Measurements from ENCODE around the gene SLC25A42.

The SLC25A42 gene

DNA sequence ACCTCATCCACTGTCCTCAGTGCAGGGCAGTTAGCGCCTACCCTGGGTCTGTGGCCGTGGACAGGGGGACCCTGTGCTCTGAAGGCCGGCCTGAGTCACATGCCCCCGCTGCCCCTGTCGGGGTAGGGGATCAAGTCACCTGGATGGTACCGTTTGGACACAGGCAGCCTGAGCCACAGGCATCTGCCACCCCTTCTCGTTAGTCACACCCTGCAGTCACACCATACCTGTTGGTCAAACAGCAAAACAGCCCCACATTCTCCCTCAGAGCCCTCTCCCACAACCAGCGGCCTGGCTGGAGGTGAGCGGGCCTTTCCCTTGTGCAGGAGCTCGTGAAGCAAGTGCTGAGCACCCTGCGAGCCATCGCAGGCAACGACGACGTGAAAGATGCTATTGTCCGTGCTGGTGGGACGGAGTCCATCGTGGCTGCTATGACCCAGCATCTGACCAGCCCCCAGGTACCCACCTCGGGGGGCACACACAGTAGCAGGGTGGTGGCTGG is 8.8 kb upstream of the SLC25A42 start:
- H3K4me1 ChIP-seq: no peaks in the 10 kb centered on the region
- no peak overlapping the region for H3K4me3 ChIP-seq
- in situ Hi-C loops (cut with MboI; ENCODE audit: low sequenced_read_pairs): loop anchor here (5.0 kb wide), 1 partner anchor 87 kb away; no protein-coding TSS in a partner anchor
- H3K27me3 ChIP-seq (ENCODE audit: low read depth): no peaks in the 10 kb centered on the region
- no peaks in the 10 kb centered on the region for H3K9me3 ChIP-seq
- H3K36me3 ChIP-seq (replicated peaks): peaks cover 76% of the 10 kb centered on the region
- no peak for DNase-seq (ENCODE audit: low spot score in 2 of 2)

DNA sequence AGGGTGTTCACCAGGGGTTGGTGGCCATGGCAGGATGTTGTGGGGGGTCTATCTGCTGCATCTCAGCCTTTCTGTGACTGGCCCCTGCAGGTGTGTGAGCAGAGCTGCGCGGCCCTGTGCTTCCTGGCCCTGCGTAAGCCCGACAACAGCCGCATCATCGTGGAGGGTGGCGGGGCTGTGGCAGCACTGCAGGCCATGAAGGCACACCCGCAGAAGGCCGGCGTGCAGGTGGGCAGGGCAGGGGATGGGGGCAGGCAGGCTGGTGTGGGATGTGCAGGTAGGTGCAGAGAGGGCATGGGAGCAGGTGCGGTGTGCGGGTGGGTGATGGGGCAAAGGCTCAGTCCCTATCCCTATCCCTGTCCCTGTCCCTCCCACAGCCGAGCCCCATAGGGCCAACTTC is 8.1 kb upstream of the SLC25A42 start:
- Histone ChIP-seq H3K4me1 (no peaks in the 10 kb centered on the region), H3K9me3 (no peaks in the 10 kb centered on the region), H3K27me3 (ENCODE audit: low read depth) (no peaks in the 10 kb centered on the region), H3K4me3 (no peak overlapping the region), H3K36me3 (replicated peaks) (peaks cover 69% of the 10 kb centered on the region)
- no peak for DNase-seq (ENCODE audit: low spot score in 2 of 2)
- in situ Hi-C loops (cut with MboI; ENCODE audit: low sequenced_read_pairs): loop anchor here (5.0 kb wide), 1 partner anchor 87 kb away; no protein-coding TSS in a partner anchor

DNA sequence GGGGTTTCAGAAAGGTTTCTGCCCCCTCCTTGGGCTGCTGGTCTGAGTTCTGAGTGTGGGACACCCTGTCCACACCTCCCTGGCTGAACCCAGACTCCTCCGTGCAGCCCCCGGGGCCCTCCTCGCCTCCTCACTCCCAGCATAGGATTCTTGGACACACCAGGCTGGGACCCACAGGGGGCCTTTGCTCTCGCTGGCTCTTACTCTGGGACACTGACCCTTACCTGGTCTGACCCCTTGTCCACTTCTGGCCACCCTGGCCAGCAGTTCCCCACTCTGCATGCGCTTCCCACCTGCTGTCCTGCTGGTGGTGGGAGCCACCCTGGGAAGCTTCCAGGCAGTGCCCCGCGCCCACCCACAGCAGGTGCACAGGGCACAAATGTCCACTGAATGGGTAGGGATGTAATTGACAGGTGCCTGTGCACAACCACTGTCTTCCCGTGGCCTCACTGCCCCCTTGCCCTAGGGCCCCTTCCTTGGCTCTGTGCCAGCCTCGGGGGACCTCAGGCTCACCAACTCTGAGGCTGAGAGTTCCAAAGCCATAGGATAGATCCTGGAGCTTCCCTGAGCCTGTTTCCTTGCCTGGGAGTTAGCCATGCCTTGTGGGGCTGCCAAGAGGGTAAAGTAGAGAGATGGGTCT is 7.0 kb upstream of the SLC25A42 start:
- DNase-seq (ENCODE audit: low spot score in 2 of 2): no peak
- H3K36me3 ChIP-seq (replicated peaks): peaks cover 60% of the 10 kb centered on the region
- no peaks in the 10 kb centered on the region for H3K9me3 ChIP-seq
- no peak overlapping the region for H3K4me3 ChIP-seq
- in situ Hi-C loops (cut with MboI; ENCODE audit: low sequenced_read_pairs): loop anchor here (5.0 kb wide), 1 partner anchor 86 kb away; no protein-coding TSS in a partner anchor
- no peaks in the 10 kb centered on the region for H3K27me3 ChIP-seq (ENCODE audit: low read depth)
- no peaks in the 10 kb centered on the region for H3K4me1 ChIP-seq

DNA sequence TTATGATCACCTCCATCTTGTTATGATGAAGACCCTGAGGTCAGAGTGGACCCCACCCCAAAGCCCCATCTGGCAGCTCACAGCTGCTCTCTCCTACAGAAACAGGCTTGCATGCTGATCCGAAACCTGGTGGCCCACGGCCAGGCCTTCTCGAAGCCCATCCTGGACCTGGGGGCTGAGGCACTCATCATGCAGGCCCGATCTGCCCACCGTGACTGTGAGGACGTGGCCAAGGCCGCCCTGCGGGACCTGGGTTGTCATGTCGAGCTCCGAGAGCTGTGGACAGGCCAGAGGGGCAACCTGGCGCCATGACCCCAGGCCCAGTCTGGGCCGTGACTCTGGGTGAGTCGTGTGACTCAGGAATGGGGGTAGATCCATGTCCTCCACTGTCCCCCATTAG is 6.5 kb upstream of the SLC25A42 start:
- no peaks in the 10 kb centered on the region for H3K4me1 ChIP-seq
- in situ Hi-C loops (cut with MboI; ENCODE audit: low sequenced_read_pairs): loop anchor here (5.0 kb wide), 1 partner anchor 85 kb away; no protein-coding TSS in a partner anchor

DNA sequence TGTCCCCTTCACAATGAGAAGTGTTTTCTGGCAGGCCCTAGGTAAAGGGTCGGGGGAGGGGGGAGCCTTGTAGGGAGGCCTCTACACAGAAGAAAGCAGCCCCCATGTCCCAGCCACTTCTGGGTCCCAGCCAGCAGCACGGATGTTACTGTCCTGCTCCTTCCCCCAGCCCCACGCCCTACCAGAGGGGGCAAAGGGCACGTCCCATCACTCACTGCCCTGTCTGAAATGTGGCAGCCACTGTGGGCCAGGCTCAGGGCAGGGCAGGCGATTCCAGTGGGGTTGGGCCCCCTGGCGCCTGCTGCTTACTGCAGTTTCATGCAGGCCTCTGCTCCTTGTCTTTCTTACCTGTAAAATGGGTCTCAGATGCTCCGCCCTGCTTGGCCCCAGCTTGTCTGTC is 6.1 kb upstream of the SLC25A42 start:
- no peak for DNase-seq (ENCODE audit: low spot score in 2 of 2)
- no peaks in the 10 kb centered on the region for H3K9me3 ChIP-seq
- H3K4me1 ChIP-seq: peaks cover 2% of the 10 kb centered on the region
- H3K36me3 ChIP-seq (replicated peaks): peaks cover 55% of the 10 kb centered on the region
- in situ Hi-C loops (cut with MboI; ENCODE audit: low sequenced_read_pairs): loop anchor here (5.0 kb wide), 1 partner anchor 85 kb away; no protein-coding TSS in a partner anchor
- H3K27me3 ChIP-seq (ENCODE audit: low read depth): no peaks in the 10 kb centered on the region
- no peak overlapping the region for H3K4me3 ChIP-seq

More for the DNA sequence above, 6.5 kb upstream of the SLC25A42 start:
- Histone ChIP-seq H3K9me3 (no peaks in the 10 kb centered on the region), H3K4me3 (no peak overlapping the region), H3K27me3 (ENCODE audit: low read depth) (no peaks in the 10 kb centered on the region), H3K36me3 (replicated peaks) (peaks cover 55% of the 10 kb centered on the region)
- no peak for DNase-seq (ENCODE audit: low spot score in 2 of 2)

DNA sequence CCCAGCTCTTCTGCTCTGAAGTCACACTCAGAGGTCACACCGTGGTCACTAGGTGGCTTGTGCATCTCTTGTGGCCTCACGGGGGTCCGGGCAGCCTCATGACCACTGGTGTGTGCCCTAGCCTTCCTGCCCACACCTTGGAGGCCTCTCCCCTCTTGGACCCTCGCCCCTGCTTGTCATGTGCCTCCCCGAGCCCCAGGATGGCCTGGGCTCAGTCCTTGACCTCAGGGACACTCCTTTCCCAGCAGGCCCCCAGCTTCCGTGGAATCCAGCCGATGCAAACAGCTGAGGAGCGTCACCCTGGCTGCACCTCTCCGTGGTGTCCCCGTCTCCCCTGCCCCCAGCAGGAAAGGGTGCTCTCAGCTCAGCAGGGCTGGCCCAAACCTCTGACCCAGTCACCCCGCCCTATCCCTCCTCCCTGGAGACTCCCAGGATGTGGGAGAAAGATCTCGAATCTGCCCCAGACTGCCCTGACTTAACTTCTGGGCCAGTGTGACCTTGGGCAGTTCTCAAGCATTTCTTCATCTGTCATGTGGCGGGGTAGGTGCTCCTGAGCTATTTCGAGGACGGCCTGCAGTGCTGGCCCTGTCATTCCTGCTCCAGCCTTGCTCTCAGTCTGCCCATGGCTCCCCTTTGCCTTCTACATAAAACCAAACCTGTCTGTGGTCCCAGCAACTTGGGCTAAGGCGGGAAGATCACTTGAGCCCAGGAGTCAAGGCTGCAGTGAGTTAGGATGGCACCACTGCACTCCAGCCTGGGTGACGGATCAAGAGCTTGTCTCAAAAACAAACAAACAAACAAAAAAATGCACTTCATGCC is 4.6 kb upstream of the SLC25A42 start:
- Histone ChIP-seq H3K4me3 (no peak overlapping the region), H3K36me3 (replicated peaks) (peaks cover 42% of the 10 kb centered on the region), H3K27me3 (ENCODE audit: low read depth) (no peaks in the 10 kb centered on the region), H3K9me3 (no peaks in the 10 kb centered on the region), H3K4me1 (peaks cover 7% of the 10 kb centered on the region)
- DNase-seq (ENCODE audit: low spot score in 2 of 2): no peak
- in situ Hi-C loops (cut with MboI; ENCODE audit: low sequenced_read_pairs): loop anchor here (5.0 kb wide), 1 partner anchor 83 kb away; no protein-coding TSS in a partner anchor

DNA sequence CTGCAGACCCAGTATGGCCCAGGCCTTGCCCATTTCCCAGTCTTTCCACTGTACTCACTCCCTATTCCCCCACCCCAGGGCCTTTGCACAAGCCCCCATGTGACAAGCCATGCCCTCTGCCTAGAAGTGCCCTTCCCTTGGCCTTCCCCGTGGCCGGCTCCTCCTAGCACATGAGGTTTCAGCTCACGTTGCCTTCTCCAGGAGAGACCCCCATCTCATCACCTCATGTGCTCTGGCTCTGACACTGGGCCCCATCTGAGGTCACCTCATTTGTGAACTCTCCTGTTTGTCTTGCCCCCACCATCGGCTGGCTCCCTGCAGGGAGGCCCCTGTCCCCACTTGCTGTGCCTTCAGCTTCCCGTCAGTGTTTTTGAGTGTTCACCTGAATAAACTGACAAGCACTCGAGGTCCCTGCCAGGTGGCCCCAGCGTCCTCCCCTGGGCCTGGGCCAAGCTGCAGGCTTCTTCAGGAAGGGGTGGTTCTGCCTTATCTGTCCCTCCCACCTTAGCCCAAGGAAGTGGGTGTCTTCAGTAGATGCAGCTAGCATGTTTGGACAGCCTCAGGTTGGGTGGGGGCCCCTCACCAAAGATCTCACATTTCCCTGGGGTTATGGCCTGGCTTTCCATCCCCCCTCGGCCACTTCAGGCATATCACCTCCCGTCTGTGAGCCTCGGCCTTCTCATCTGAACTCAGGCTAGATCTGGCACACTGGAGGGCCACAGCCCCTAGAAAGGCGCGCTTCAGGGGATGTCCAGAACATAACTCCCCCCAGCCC is 3.8 kb upstream of the SLC25A42 start:
- H3K4me1 ChIP-seq: peaks cover 7% of the 10 kb centered on the region
- no peaks in the 10 kb centered on the region for H3K27me3 ChIP-seq (ENCODE audit: low read depth)
- in situ Hi-C loops (cut with MboI; ENCODE audit: low sequenced_read_pairs): loop anchor here (5.0 kb wide), 1 partner anchor 82 kb away; no protein-coding TSS in a partner anchor
- no peak for DNase-seq (ENCODE audit: low spot score in 2 of 2)
- H3K36me3 ChIP-seq (replicated peaks): peaks cover 34% of the 10 kb centered on the region
- no peaks in the 10 kb centered on the region for H3K9me3 ChIP-seq
- no peak overlapping the region for H3K4me3 ChIP-seq

DNA sequence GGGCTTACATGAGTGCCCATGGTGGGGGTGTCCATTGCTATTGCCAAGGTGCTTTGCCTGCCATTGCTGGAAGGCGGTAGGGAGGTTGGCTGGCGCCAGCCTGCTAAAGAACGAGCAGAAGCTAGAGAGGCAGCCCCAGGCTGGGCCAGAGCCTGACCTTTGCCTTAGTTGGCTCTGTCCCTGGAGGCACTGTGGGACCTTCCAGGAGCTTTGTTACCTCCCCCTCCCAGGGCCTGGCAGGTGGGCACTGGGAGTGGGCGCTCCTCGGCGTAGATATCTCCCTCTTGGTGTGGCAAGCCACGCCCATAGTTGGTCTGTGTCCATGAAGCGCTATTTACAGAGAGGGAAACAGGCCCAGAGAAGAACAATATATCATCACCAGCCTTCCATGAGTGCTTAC is 2.3 kb upstream of the SLC25A42 start:
- peaks cover 10% of the 10 kb centered on the region for H3K4me1 ChIP-seq
- H3K27me3 ChIP-seq (ENCODE audit: low read depth): no peaks in the 10 kb centered on the region
- no peak for DNase-seq (ENCODE audit: low spot score in 2 of 2)
- in situ Hi-C loops (cut with MboI; ENCODE audit: low sequenced_read_pairs): no loop called here
- no peak overlapping the region for H3K4me3 ChIP-seq
- H3K36me3 ChIP-seq (replicated peaks): peaks cover 23% of the 10 kb centered on the region
- H3K9me3 ChIP-seq: no peaks in the 10 kb centered on the region

DNA sequence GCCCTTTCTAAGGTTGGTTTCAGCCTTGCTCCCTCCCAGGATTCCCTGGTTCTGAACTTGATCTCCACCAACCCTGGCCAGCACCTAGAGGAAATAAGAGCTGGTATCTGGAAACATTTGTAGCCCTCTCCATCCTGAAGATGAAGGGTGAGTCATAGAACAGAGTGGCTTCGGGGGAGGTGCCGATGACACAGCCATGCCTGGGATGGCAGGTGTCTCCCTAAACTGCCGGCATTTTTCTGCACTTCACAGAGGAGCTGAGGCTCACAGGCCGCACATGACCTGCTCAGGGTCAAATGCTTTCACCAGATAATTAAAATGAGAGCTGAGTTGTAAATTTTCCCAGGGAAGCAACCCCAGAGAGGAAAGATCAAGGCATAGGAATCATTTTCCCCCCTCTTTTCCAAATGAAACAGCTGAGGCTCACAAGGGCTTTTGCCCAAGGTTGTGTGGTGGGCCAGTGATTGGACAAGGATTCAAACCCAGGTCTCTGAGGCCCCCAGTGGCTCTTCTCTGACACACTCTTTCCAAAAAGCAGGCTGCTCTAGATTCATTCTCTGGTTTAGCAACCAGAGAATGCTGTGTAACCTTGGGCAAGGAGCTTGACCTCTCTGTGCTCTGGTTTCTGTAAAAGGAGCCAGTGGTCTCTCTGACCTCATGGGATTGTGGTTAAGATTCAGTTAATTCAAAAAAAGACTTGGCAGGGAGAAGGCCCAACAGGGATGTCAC is 1.2 kb upstream of the SLC25A42 start:
- in situ Hi-C loops (cut with MboI; ENCODE audit: low sequenced_read_pairs): no loop called here
- Histone ChIP-seq H3K4me3 (peak overlapping the region; percentile 54), H3K36me3 (replicated peaks) (peaks cover 15% of the 10 kb centered on the region), H3K9me3 (no peaks in the 10 kb centered on the region), H3K27me3 (ENCODE audit: low read depth) (no peaks in the 10 kb centered on the region), H3K4me1 (peaks cover 10% of the 10 kb centered on the region)
- DNase-seq (ENCODE audit: low spot score in 2 of 2): no peak

DNA sequence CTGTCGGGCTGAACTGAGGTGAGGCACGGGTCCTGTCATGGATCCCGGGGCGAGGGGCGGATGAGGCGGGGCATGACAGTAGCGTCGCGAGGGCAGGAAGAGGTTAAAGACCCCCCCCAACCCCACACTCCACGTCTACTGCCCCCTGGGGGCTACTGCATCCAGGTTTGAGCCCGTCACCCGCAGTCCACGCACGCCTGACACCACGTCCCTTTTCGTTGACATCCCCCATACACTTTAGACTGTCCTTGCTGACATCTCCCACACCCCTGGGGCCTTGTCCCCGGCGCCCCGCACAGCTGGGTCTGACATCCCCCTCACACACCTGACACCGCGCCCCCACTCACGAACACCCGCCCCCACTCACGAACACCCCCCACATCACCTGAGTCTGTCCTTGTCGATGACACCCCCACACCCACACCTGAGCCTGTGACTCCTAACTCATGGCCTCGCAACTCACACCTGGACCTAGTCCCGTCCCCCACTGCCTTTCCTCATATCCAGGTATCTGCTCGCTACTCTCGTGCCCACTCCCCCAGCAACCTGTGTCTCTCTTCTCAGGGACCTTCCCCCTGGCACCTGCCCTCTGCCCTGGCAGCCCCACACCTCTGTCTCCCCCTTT is 416 bp downstream of the SLC25A42 start:
- H3K36me3 ChIP-seq (replicated peaks): peaks cover 6% of the 10 kb centered on the region; the same call in 1 of the 2 replicates
- H3K9me3 ChIP-seq: no peaks in the 10 kb centered on the region
- no peak for DNase-seq (ENCODE audit: low spot score in 2 of 2)
- in situ Hi-C loops (cut with MboI; ENCODE audit: low sequenced_read_pairs): no loop called here
- peaks cover 10% of the 10 kb centered on the region for H3K4me1 ChIP-seq
- H3K27me3 ChIP-seq (ENCODE audit: low read depth): no peaks in the 10 kb centered on the region
- H3K4me3 ChIP-seq: peak overlapping the region; percentile 54

DNA sequence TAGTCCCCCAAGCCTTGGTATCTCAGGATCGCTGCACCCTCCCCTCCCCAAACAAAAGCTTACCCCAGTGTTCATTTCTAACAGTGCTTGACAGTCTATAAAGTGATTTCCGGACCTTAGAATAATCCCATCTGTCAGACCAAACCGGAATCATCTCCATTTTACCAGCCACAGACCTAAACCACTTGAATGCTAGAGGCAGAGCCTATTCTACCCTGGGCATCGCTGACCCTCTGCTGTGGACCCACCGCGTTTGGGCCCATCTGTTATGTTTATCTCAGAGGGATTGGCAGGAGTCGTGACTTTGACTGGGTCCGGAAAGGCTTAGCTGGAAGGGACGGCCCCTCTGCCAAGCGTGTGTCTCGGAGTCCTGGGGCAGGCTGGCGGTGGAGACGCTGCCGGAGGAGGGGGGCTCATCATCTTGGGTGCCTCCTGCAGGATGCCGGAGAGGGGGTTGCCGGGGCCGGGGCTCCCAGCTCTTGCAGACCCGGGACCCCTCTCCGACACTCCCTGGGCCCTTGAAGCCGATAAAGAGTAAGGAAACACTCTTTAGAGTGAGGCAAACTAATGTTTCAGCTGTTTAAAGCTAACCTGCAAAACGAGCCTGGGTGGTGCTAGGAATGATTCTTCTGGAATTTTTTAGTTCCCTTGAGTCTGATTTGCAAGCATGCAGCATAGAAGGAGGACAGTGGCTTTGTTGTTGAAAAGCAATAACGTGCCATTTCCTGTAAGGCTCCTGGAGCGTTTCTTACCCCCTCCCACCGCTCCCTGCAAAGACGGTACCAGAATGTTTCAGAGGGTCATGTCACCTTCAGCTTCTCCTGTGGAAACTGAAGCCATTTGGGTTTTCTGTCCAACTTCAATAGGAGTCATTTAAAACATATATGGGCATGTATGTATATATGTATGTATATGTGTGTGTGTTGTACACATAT is 1.3 kb downstream of the SLC25A42 start:
- H3K4me1 ChIP-seq: peaks cover 10% of the 10 kb centered on the region
- in situ Hi-C loops (cut with MboI; ENCODE audit: low sequenced_read_pairs): no loop called here
- no peaks in the 10 kb centered on the region for H3K9me3 ChIP-seq
- peak in 1 of 2 experiments; percentile 50 for DNase-seq (ENCODE audit: low spot score in 2 of 2)
- H3K4me3 ChIP-seq: peak overlapping the region; percentile 54
- peaks cover 6% of the 10 kb centered on the region; the same call in 1 of the 2 replicates for H3K36me3 ChIP-seq (replicated peaks)
- H3K27me3 ChIP-seq (ENCODE audit: low read depth): no peaks in the 10 kb centered on the region

All from HAP-1 (cell line).